HG03108 (cell line): ENCODE data around the gene ZNF428.
"Not testable (repeated sequence)": the region's sequence is repeated elsewhere in the genome, so short reads cannot be mapped to it uniquely, and the experiment has no call there.

Experiments used
- ATAC-seq: cut with Tn5 transposase; IDR thresholded peaks from one replicate; pipeline ENCODE4 v1.9.1; 2021; ENCODE audit warnings: moderate library complexity; ENCODE audit not compliant: unreplicated experiment

The ZNF428 gene

DNA sequence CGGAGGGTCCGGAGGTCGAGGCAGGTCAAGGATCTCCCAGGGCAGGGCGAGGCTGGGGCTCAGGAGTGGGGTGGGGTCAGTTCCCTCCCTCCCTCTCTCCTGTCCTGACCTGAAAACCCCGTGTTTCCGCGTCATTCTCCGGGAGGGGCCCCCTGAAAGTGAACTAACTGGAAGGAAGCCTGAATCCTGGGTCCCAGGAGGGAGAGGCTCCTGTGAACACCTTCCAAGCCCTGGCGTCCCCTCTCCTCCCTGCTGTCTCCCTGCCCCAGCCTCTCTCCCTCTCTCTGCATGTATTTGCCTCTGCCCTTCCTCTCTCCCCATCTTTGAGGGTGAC, 21.0 kb upstream of the ZNF428 start:
- no peak for ATAC-seq

DNA sequence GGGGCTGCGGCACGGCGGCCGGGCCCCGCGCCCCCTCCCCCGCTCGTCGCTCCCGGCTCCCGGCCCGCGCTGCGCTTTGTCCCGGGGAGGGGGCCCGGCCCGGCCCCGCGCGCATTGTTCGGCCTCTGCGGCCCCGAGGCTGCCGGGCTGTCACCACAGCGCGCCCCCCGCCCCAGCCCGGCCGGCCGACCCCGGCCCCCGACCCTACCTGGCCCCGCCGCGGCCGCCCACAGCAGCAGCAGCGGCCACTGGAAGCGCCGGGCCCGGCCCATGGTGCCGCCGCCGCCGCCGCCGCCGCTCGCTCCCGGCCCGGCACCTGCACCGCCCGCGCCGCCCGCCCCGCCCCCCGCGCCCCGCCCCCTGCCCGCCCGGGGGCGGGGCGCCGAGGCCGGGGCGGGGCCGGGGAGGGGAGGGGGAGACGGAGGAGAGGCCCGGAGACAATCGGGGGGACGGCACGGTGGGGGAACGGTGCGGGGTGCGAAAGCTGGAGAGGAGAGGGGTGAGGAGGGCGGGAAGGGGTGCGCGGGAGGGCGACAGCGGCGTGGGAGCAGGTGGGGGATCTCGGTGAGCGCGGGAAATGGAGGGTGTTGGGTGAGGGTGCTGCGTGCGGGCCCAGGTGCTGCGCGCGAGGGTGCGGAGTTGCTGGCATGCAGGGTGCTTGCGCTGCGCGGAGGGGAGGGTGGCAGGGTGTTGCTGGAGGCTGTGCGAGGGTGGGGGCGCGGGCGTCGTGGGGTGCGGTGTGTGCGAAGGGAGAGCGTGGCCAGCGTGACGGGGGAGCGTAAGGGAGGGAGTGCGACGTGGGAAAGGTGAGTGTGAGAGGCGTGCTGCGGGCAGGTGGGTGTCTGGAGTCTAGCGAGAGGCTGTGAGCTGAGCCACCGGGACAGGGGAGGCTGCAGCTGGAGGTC, 20.3 kb upstream of the ZNF428 start, which contains the start of gene CADM4:
TSS of gene CADM4 (minus strand) at position 332 of the 905 bp plus-strand sequence. CDS start at position 272, 60 bp downstream.
- no peak for ATAC-seq

DNA sequence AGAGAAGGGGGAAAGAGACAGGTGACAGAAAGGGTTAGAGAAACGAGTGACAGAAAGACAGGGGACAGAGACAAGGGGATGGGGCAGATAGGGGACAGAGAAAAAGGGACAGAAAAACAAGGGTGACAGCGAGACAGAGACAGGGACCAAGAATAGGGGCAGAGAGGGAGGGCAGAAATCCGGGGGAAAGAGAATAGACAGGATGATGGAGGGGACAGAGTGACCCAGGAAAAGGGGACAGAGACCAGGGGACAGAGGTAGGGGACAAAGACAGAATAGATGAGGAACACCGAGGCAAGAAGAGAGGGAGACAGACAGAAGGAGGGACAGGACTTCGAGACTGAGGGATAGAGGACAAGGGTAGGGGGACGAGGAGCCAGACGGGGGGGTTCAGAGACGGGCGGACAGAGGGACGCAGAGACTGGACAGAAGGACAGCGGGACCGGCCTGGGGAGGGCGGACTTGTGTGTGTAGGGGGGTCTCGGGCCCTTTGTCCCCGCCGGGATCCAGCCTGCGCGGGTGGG, 19.6 kb upstream of the ZNF428 start:
- no peak for ATAC-seq

DNA sequence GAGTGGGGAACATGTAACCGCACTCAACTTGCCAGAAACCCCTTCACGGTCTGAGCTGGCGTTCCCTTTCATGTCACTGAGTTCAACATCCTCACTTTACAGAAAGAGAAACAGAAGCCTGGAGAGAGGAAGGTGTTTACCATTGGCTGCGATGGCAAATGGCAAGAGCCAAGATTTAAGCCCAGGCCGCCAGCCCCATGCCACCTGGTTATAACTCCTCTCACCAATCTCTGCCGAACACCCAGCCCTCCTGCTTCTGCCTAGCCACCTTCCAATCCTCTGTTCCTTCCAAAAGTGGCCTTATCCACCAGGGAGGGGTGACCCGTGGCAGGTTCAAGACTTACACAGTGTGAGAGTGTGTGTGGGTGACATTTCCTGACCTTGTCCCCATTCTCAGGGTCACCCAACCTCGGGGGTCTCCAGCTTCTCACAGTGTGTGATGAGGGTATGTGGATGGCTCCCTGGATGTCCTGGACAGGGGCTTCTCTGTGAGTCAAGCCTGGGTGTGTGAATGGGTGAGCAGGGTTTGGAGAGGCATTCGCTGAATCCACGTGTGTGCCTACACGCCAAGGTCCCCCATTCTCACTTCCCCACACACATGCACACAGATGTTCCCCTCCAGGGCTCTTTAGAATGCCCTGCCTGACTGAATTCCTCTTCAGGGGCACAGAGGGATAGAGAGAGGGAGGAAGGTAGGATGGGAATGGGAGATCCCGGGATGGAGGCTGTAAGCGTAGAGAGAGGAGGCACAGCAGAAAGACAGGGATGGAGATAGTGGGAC, 19.0 kb upstream of the ZNF428 start:
- no peak for ATAC-seq

DNA sequence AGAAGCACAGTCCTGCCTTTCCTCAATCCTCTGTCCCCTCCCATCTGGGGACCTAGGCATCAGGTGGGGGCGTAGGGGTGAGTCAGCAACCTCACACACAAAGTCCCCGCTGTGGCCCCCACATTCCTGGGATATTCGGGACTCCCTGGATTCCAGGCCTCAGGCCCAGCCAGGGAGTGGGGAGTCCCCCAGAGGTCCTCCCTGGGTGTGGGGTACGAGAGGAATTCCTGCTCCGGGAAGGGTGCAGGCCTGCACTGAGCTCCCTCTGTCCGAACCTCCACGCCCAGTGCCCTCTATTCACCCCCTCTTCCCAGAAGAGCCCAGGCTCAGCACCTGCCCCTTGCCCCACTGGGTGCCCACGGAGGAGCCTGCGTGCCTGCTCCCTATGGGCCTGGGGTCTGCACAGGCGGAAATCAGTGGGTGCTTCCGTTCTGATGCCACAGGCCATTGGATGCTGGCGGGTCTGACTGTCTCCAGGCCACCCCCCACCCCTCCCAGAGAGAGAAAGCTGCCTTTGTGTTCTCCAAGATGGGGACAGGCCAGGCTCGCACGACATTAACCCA, 16.8 kb upstream of the ZNF428 start:
- ATAC-seq, result no peak

DNA sequence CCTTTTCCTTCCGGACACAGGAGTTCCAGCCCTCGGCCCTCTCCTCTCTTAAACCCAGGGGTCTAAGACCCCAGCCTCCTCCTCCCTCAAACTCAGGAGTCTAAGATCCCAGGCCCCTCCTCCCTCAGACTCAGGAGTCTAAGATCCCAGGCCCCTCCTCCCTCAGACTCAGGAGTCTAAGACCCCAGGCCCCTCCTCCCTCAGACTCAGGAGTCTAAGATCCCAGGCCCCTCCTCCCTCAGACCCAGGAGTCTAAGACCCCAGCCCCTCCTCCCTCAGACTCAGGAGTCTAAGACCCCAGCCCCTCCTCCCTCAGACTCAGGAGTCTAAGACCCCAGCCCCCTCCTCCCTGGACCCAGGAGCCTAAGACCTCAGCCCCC, 16.1 kb upstream of the ZNF428 start:
- not testable (repeated sequence) for ATAC-seq

DNA sequence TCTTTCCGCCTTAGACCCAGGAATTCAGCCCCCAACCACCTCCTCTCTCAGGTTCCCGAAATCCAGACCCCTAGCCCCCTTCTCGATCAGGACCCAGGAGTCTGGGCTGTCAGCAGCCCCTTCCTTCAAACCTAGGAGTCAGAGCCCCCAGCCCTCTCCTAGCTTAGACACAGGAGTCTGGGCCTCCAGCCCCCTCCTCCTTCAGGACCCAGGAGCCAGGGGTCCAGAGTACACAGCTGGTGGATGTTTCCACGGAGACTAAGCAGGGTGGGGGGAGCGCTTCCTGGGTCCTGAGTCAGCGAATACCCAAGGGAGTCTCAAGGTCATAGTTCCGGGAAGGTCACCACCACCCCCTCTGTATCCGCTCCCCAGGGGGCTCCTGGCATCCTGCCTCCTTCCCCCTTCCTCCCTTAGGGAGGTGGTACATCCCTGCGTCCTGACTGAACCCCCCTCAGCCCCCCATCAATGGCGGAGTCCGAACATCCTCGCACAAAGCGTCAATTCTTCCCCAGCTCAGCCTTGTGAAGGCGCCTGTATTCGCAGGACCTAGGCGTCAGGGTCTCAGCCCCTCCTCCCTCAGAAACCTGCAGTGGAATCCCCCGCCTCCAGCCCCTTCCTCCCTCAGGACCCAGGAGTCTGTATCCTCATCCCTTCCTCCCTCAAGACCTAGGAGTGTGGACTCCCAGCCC, 15.6 kb upstream of the ZNF428 start:
- no peak for ATAC-seq

DNA sequence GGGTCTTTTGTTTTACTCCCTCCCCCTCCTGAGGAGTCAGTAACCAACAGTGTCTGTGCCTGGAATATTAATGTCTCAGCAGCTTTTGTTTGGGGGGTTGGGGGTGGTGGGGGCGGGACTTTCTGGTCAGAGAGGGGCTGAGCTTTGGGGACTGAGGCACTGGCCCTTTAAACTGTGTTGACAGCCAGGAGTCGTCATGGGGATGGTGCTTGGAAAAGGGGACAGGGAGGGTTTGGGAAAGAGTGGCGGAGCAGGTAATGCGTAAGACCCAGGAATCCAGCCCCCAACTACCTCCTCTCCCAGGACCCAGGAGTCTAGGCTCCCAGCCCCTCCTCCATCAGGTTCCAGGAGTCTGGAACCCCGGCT, 15.1 kb upstream of the ZNF428 start:
- no peak for ATAC-seq

DNA sequence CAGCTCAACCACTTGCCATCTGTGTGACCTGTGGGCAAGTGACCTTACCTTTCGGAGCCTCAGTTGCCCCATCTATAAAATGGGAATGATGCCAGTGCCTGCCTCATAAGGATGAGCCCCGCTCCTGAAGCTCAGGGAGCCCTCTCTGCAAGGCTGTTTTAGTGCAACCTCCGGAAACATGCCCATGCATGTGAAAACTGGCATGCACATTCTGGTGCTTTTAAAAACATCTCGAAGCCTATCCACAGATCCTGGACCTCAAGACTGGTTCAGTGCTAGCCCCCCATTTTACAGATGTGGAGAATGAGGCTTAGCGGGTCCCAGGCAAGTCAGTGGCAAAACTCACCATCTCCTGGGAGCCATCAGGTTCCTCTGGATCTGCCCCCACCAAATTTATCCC, 14.6 kb upstream of the ZNF428 start:
- no peak for ATAC-seq

DNA sequence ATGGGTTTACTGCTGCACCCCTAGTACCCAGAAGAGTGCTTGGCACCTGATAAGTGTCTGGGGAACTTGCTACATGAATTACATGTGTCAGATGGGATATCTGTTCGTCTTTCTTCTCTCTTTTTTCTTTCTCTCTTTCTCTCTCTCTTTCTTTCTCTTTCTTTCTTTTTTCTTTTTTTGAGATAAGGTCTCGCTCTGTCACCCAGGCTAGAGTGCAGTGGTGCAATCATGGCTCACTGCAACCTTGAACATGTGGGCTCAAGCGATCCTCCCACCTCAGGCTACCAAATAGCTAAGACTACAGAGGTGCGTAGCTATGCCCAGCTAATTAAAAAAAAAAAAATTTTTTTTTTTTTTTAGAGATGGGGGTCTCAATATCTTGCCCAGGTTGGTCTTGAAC, 14.1 kb upstream of the ZNF428 start:
- no peak for ATAC-seq

DNA sequence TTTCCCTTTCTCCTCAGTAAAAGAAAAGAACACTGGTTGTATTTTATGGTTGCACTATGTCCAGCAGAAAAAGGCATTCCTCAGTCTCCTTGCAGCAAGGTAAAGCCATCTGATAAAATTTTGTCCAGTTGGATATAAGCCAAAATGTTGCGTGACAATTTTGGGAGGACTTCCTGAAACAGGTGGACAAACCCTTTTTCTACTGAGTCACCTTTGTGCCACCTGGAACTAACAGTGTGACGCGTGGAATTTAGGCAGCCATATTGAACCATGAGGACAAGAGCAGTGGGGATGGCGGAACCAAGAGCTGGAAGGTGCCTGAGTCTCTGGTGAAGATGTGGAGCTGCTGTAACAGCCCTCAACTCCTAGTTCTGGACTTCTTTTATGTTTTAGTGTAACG, 12.1 kb upstream of the ZNF428 start:
- ATAC-seq, result no peak

DNA sequence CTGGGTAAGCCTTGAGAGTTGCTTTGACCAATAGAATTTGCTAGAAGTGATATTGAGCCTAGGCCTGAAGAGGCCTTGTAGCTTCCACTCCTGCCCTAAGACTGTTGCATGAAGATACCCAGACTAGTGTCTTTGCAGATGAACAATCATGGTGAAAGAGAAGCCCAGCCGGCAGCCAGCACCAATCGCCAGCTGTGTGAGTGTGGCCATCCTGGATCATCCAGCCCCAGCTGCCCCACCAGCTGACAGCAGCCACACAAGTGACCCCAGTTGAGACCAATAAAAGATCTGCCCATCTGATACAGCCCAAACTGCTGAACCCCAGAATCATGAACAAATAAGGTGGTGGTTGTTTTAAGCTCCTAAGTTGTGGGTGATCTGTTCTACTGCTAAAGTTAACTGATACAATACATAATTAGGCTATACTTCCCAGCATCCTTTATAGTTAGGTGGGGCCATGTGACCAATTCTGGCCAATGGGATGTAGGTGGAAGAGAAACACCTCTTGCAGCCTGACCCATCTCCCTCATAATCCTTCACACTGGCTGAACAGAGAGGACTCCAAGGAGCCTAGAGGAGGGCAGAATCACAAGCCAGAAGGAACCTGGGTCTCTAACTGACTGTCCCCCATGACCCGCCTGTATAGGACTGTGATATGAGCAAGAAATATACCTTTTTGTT, 9.4 kb upstream of the ZNF428 start:
- no peak for ATAC-seq

DNA sequence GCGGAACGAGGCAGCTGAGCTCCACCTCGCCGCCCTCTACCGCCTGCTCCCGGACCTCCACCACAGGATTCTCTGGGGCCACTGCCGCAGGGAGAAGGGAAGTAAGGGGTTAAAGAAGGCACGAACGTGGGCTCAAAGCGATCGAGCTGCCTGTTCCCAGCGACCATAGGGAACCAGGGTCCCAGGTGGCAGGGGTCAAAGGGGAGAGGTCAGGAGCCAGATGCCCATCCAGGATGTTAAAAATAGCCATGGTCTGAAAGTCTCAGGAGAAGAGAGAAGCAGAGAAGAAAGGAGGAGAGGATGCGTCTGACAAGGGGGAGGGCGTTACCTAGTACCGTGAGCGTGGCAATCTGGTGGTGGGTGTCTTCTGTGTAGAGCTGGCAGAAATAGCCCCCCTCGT, 7.4 kb upstream of the ZNF428 start:
- ATAC-seq, result no peak

DNA sequence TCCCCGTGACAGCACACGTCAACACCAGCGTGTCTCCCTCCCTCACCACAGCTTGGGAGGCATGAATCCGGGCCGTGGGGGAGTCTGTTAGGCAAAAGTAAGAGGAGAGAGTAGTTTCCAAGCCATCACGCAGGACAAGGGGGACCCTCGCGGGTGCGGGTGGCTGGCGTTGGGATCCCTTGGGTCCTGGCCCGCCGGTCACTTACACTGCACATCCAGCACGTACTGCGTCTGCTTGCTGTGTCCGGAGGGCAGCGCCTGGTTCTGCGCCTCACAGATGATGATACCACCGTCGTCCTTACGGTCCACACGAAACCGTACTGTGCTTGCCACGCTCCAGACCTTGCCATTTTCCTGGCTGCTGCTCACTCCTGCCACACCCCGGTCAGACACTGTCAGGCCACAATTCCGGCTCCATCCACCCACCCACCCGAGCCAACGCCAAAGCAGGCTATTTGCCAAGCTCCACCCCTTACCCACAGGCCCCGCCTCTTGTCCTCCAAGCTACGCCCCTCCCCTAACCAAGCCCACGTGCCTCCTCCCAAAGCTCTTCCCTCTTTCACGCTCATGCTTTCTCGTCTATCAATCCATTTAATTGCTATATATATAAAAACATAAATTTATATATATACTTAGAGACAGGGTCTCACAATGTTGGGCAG, 6.6 kb upstream of the ZNF428 start:
- ATAC-seq, result no peak

DNA sequence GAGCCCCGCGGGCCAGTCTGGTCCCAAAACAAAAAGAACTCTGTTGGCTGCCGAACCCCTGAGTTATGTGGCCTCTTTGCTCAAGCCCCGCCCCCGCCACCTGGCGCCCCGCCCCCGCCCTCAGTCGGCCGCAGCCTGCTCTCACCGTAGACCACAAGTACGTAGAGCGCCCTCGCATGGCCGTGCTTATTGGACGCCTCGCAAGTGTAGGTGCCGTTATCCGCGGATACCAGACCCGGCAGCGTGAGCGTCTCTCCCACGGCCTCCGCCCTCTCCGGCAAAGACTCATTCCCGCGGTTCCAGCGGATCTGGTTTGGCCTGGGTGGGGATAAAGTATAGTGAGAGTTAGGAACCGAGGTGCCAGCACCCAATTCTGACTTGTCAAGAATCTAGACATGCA, 5.5 kb upstream of the ZNF428 start:
- no peak for ATAC-seq

DNA sequence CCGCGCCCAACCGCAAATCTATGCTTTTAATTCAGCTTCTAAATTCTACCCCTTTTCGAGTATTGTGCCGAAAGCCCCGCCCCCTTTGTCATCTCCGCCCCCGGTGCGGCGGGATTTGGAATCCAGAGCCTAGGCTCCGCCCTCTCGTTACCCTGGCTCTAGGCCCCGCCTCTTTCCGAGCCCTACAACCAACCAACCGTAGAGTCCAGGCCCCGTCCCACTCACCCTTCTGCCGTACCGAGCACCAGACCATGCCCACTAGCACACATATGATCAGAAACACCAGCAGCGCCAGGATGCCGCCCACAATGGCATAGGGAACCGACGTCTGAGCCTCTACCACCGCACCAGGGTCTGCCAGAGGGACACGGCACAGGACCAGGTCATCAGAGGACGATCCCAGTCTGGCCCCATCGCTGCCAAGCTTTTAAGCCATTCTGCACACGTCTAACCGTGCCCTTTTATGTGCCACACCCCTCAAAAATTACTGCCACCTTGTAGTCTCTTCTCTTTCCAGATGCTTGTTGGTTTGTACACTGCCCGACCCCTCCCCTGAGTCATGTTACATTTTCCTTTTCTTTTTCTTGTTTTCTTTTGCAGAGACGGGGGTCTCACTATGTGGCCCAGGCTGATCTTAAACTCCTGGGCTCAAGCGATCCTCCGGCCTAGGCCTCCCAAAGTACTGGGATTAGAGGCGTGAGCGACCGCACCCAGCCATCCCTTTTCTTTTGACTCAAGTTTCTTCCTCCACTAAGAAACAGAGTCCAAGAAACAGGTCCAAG, 4.7 kb upstream of the ZNF428 start:
- no peak for ATAC-seq

DNA sequence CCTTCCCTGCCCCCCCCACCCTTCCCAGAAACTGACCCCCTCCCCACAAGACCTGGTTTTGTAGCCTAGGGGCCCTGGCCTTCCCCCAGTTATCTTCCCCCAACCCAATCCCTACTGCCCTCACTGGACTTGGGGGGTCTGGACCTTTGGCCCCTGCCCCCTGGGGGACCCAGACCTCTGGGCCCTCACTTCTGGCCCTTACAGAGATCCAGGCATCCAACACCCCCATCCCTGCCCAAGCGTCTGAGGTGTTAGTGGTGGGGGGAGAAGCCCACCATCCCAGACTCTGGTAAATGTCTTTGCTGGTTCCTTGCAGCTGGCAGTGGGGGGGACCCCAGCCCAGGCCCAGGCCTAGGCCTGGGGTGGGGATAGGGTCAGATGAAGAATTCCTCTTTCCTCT, 3.5 kb upstream of the ZNF428 start:
- no peak for ATAC-seq

DNA sequence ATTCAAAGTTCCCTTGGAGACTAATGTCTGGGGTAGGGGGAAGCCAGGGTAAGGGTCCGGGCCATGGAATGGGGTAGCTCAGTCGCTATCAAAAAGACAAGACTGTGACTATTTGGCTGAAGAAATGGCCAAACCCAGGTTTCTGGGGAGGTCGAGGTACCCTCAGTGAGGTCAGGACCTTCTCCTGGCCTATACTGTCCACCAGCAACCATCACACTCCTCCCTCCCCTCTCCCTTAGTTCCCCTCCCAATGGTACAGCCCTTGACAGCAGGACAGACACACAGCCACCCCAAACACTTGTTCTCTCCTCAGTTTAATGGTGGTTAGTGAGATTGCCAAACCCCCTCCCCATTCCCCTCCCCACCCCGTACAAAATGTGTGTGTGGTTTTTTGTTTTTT, 2.6 kb upstream of the ZNF428 start:
- ATAC-seq, result no peak
